Esophagus muscularis mucosa (tissue), 4 donors: ENCODE data around the gene GMEB2.

Experiments
- CTCF ChIP-seq, 3 experiments: fragments of 200-600 bp in 2 of 3; fragments of 450-650 bp in 1 of 3; sonication (generic) in 2 of 3; IDR thresholded peaks; one replicate each; pipeline ENCODE4 v1.5.1; 2017 to 2019; ENCODE audit warnings: antibody characterized with exemption in 3 of 3, mild to moderate bottlenecking in 2 of 3, moderate library complexity in 1 of 3
- EP300 ChIP-seq: sonication (generic); formaldehyde crosslinking; IDR thresholded peaks from one replicate; pipeline ENCODE4 v1.6.1; 2017; ENCODE audit warnings: antibody characterized with exemption
- POLR2A ChIP-seq: fragments of 450-650 bp; IDR thresholded peaks from one replicate; pipeline ENCODE4 v1.6.1; 2017; ENCODE audit warnings: antibody characterized with exemption, moderate library complexity, mild to moderate bottlenecking, low read depth
- POLR2AphosphoS5 ChIP-seq, 2 donors: sonication (generic); formaldehyde crosslinking; IDR thresholded peaks; one replicate each; pipeline ENCODE4 v1.6.1; 2017; ENCODE audit warnings: antibody characterized with exemption in 2 of 2

GRCh38 chr20:63627129-63627750 lies 339 bp upstream of the GMEB2 start:
- no peak for TF ChIP-seq CTCF (IDR thresholded peaks at IDR 0.05)
- peak; percentile 76 for TF ChIP-seq POLR2A
- TF ChIP-seq POLR2AphosphoS5 (IDR thresholded peaks at IDR 0.05), result peak; percentile 84 to 88
- no peak for TF ChIP-seq EP300
